ENCODE data around the gene MAN1A1. TPM values are rescaled to one million over a fixed set of nuclear protein-coding genes. Genes with fewer than 3 reads are reported as not detected.

MAN1A1 gene
- polyA plus RNA-seq, 4 donors, result 17.7 to 129 (median 34.7) TPM

DNA sequence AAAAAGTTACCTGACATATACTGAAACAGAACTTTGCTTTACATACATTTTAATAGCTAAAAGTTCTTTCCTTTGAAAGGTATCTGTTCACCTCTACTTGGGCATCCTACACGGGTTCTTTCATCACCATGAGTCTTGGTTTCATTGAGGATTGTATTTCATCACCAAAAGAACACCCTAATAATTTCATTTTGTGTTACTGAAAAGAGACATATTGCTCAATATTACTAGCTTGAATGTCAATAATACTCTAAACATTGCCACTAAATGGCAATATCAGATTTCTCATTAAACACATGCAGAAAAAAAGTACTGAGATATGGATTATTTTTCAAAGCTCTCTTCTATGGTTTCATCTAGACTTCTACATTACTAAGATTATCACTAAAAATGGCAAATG, 30.8 kb downstream of the MAN1A1 start:
- H3K4me3 ChIP-seq (ENCODE audit: low read depth in 1 of 3, low read length in 3 of 3), result no peak overlapping the region
- 92 to 97% (median 93%) methylated on average over 1 of the region's 1 CpG for WGBS, 3 donors
- H3K9me3 ChIP-seq (ENCODE audit: control insufficient read depth in 2 of 2, insufficient read depth in 1 of 2, low read depth in 1 of 2, low read length in 1 of 2), result no peaks in the 10 kb centered on the region
- no peaks in the 10 kb centered on the region for H3K27me3 ChIP-seq (ENCODE audit: control insufficient read depth in 3 of 3, insufficient read depth in 3 of 3, low read length in 3 of 3)
- peaks cover 0 to 3% (median 2%) of the 10 kb centered on the region in 3 donors for H3K36me3 ChIP-seq (ENCODE audit: control insufficient read depth in 3 of 3, insufficient read depth in 2 of 3, low read depth in 1 of 3, low read length in 3 of 3)
- no peak for DNase-seq
- peaks cover 0 to 4% (median 2%) of the 10 kb centered on the region in 3 donors for H3K4me1 ChIP-seq (ENCODE audit: control insufficient read depth in 3 of 3, insufficient read depth in 2 of 3, low read depth in 1 of 3, low read length in 2 of 3)
- H3K27ac ChIP-seq (ENCODE audit: low read depth in 1 of 3, low read length in 2 of 3), result no peak overlapping the region
- FAIRE-seq, result no peak

DNA sequence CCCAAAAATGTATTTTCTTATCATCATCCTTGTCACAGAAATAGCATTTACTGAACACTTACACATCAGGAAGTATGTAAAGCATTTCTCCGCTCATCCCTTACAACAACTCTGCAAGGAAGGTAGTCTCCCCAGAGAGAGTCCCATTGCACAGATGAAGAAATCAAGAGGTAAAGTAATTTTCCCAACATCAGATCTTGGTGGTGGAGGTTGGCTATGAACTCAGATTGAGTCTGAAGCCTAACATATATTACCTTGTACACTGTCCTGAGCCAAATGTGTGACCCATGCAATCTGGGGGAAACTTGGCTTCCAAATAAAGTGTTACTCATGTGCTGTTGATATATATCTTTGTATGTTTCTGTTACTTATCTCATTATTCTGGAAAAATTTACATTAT, 31.4 kb downstream of the MAN1A1 start:
- Histone ChIP-seq H3K36me3 (ENCODE audit: control insufficient read depth in 3 of 3, insufficient read depth in 2 of 3, low read depth in 1 of 3, low read length in 3 of 3) (peaks cover 0 to 3% (median 2%) of the 10 kb centered on the region in 3 donors), H3K9me3 (ENCODE audit: control insufficient read depth in 2 of 2, insufficient read depth in 1 of 2, low read depth in 1 of 2, low read length in 1 of 2) (no peaks in the 10 kb centered on the region), H3K27ac (ENCODE audit: low read depth in 1 of 3, low read length in 2 of 3) (no peak overlapping the region), H3K4me3 (ENCODE audit: low read depth in 1 of 3, low read length in 3 of 3) (no peak overlapping the region), H3K4me1 (ENCODE audit: control insufficient read depth in 3 of 3, insufficient read depth in 2 of 3, low read depth in 1 of 3, low read length in 2 of 3) (peaks cover 0 to 5% (median 2%) of the 10 kb centered on the region in 3 donors), H3K27me3 (ENCODE audit: control insufficient read depth in 3 of 3, insufficient read depth in 3 of 3, low read length in 3 of 3) (no peaks in the 10 kb centered on the region)
- no peak for FAIRE-seq
- DNase-seq, result no peak
- 84 to 100% (median 98%) methylated on average over 1 of the region's 1 CpG for WGBS, 3 donors

DNA sequence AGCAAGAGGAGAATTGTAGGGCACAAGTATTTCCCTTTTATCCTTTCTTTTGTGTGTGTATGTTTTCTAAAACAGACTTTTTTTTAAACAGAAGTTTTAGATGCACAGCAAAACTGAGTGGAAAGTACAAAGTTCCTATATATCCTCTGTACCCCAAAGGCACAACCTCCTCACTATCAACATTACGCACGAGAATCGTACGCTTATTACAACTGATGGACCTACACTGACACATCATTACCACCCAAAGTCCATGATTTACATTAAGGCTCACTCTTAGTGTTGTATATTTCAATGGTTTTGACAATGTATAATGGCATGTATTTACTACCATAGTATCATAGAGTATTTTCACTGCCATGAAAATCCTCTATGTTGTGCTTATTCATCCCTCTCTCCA, 32.6 kb downstream of the MAN1A1 start:
- peaks cover 0 to 2% (median 2%) of the 10 kb centered on the region in 3 donors for H3K36me3 ChIP-seq (ENCODE audit: control insufficient read depth in 3 of 3, insufficient read depth in 2 of 3, low read depth in 1 of 3, low read length in 3 of 3)
- no peaks in the 10 kb centered on the region for H3K27me3 ChIP-seq (ENCODE audit: control insufficient read depth in 3 of 3, insufficient read depth in 3 of 3, low read length in 3 of 3)
- H3K9me3 ChIP-seq (ENCODE audit: control insufficient read depth in 2 of 2, insufficient read depth in 1 of 2, low read depth in 1 of 2, low read length in 1 of 2), result no peaks in the 10 kb centered on the region
- no peak overlapping the region for H3K4me3 ChIP-seq (ENCODE audit: low read depth in 1 of 3, low read length in 3 of 3)
- 96 to 98% (median 97%) methylated on average over 4 of the region's 4 CpGs for WGBS, 3 donors
- no peak for DNase-seq
- peaks cover 7 to 10% (median 9%) of the 10 kb centered on the region in 3 donors for H3K4me1 ChIP-seq (ENCODE audit: control insufficient read depth in 3 of 3, insufficient read depth in 2 of 3, low read depth in 1 of 3, low read length in 2 of 3)
- H3K27ac ChIP-seq (ENCODE audit: low read depth in 1 of 3, low read length in 2 of 3), result peak overlapping the region in 1 of 3 donors; percentile 11
- no peak for FAIRE-seq

DNA sequence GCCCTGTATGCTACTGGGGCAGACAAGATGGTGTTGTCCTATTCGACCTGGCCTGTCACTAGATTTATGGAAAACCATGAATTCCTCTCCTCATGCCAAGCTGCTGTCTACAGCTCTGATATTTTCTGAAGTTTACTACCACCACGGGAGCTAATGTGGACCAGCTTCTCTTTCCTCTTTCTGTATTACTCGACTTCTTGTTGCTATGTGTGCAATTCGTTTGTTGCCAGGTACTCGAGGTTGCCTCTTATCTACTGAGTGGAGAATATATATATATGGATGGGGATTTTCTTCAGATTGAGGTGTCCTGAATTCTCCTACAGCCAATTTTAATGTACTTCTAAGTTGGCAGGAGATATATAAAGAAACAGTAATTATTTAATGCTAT, 34.7 kb downstream of the MAN1A1 start:
- WGBS, 3 donors, result 67 to 84% (median 68%) methylated on average over 5 of the region's 5 CpGs
- H3K4me1 ChIP-seq (ENCODE audit: control insufficient read depth in 3 of 3, insufficient read depth in 2 of 3, low read depth in 1 of 3, low read length in 2 of 3), result peaks cover 7 to 21% (median 10%) of the 10 kb centered on the region in 3 donors
- no peak overlapping the region for H3K4me3 ChIP-seq (ENCODE audit: low read depth in 1 of 3, low read length in 3 of 3)
- H3K27ac ChIP-seq (ENCODE audit: low read depth in 1 of 3, low read length in 2 of 3), result peak overlapping the region in 2 of 3 donors; percentile 42 to 78
- FAIRE-seq (no peak), DNase-seq (no peak)
- peaks cover 0 to 2% (median 2%) of the 10 kb centered on the region in 3 donors for H3K36me3 ChIP-seq (ENCODE audit: control insufficient read depth in 3 of 3, insufficient read depth in 2 of 3, low read depth in 1 of 3, low read length in 3 of 3)
- H3K27me3 ChIP-seq (ENCODE audit: control insufficient read depth in 3 of 3, insufficient read depth in 3 of 3, low read length in 3 of 3), result no peaks in the 10 kb centered on the region
- no peaks in the 10 kb centered on the region for H3K9me3 ChIP-seq (ENCODE audit: control insufficient read depth in 2 of 2, insufficient read depth in 1 of 2, low read depth in 1 of 2, low read length in 1 of 2)

DNA sequence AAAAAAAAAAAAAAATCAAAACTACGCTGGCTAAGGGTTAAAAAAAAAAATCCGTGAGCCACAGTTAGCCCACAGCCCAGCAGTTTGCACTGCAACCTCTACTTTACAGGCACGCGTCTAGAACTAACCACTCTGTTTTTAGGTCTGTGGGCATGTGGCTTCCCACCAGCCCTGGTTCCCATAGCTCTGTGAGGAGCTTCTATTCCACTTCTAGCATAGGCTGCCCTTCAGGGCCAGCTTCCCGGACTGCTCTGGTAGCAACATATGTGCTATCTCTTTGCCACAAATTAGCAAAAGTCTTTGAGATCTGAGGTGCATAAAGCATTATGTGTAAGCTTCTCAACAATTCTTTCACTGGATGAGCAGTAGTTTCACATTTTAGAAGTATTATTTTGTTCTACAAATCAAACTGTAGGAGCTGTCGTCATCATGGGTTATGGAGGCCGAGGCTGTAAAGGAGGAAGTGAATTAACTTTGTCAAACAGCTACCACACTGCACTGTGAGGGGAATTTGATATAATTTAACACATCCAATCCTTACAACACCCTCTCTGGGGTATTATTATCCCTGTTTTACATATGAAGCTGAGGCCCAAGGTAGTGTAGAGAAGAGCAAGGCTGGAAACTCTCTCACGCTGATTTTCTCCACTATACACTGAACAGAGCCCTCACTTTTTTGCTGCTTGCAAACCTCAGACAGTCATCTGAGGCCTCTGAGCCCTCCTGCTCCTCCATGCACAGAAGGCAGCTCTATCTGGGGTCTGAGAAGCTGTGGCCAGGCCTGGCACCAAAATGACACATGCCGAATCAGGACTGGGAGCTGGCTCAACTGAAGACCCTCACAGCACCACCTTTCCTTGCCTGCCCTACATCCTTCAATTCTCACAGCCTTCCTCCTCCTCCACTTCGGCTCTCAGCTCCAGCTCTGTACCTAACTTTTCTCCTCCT, 35.4 kb downstream of the MAN1A1 start:
- WGBS, 3 donors, result 68 to 80% (median 68%) methylated on average over 10 of the region's 10 CpGs
- no peak for FAIRE-seq
- H3K4me1 ChIP-seq (ENCODE audit: control insufficient read depth in 3 of 3, insufficient read depth in 2 of 3, low read depth in 1 of 3, low read length in 2 of 3), result peaks cover 7 to 25% (median 10%) of the 10 kb centered on the region in 3 donors

DNA sequence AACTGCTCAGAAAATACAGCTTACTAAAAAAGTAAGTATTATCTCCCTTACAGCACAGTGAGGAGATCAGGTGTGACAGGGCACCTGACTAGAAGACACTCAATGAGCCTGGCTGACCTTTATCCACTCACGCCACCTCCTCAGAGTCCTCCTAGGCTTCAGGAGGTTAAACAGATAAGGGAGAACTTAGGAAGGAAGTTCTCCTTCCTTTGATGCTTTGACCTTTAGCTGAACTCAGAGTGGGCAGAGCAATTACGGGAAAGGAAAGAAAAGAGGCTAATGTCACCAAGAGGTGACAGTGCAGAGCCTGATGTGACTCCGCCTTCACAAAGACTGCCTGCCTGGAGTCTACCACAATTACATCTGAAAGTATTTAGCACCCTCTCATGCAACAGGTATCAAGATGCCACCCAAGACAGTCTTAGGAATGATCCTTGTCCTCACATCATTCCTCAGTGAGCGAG, 36.7 kb downstream of the MAN1A1 start:
- no peak overlapping the region for H3K4me3 ChIP-seq (ENCODE audit: low read depth in 1 of 3, low read length in 3 of 3)
- H3K27ac ChIP-seq (ENCODE audit: low read depth in 1 of 3, low read length in 2 of 3), result peak overlapping the region; percentile 16 to 77 (median 37)
- 48 to 57% (median 50%) methylated on average over 4 of the region's 4 CpGs for WGBS, 3 donors
- peaks cover 7 to 27% (median 10%) of the 10 kb centered on the region in 3 donors for H3K4me1 ChIP-seq (ENCODE audit: control insufficient read depth in 3 of 3, insufficient read depth in 2 of 3, low read depth in 1 of 3, low read length in 2 of 3)
- DNase-seq, result peak; percentile 71 to 75
- H3K27me3 ChIP-seq (ENCODE audit: control insufficient read depth in 3 of 3, insufficient read depth in 3 of 3, low read length in 3 of 3), result no peaks in the 10 kb centered on the region
- no peak for FAIRE-seq
- H3K9me3 ChIP-seq (ENCODE audit: control insufficient read depth in 2 of 2, insufficient read depth in 1 of 2, low read depth in 1 of 2, low read length in 1 of 2), result no peaks in the 10 kb centered on the region
- peaks cover 0 to 2% (median 2%) of the 10 kb centered on the region in 3 donors for H3K36me3 ChIP-seq (ENCODE audit: control insufficient read depth in 3 of 3, insufficient read depth in 2 of 3, low read depth in 1 of 3, low read length in 3 of 3)

More for the DNA sequence above, 35.4 kb downstream of the MAN1A1 start:
- Histone ChIP-seq H3K4me3 (ENCODE audit: low read depth in 1 of 3, low read length in 3 of 3) (no peak overlapping the region), H3K27me3 (ENCODE audit: control insufficient read depth in 3 of 3, insufficient read depth in 3 of 3, low read length in 3 of 3) (no peaks in the 10 kb centered on the region), H3K36me3 (ENCODE audit: control insufficient read depth in 3 of 3, insufficient read depth in 2 of 3, low read depth in 1 of 3, low read length in 3 of 3) (peaks cover 0 to 2% (median 2%) of the 10 kb centered on the region in 3 donors), H3K9me3 (ENCODE audit: control insufficient read depth in 2 of 2, insufficient read depth in 1 of 2, low read depth in 1 of 2, low read length in 1 of 2) (no peaks in the 10 kb centered on the region), H3K27ac (ENCODE audit: low read depth in 1 of 3, low read length in 2 of 3) (peak overlapping the region in 2 of 3 donors; percentile 55 to 78)
- peak in 1 of 2 donors; percentile 47 for DNase-seq

DNA sequence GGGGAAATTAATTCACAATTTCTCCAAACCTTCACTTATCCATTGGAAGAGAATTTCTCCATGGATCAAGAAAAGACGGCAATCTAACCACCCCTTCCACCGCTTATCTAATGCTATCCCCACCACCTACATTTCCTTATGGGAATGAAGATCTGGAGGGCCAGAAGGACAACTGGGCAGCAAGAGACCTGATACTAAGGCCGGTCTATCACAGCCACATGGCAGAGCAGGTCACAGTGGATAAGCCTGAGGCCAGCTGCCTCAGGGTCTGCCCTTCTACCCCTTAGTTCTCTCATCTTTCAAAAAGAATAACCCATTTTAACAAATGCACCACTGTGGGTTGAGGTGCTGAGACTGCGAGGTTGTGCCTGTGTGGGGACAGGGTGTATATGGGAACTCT, 37.1 kb downstream of the MAN1A1 start:
- Histone ChIP-seq H3K9me3 (ENCODE audit: control insufficient read depth in 2 of 2, insufficient read depth in 1 of 2, low read depth in 1 of 2, low read length in 1 of 2) (no peaks in the 10 kb centered on the region), H3K4me3 (ENCODE audit: low read depth in 1 of 3, low read length in 3 of 3) (no peak overlapping the region), H3K36me3 (ENCODE audit: control insufficient read depth in 3 of 3, insufficient read depth in 2 of 3, low read depth in 1 of 3, low read length in 3 of 3) (peaks cover 0 to 2% (median 2%) of the 10 kb centered on the region in 3 donors), H3K27me3 (ENCODE audit: control insufficient read depth in 3 of 3, insufficient read depth in 3 of 3, low read length in 3 of 3) (no peaks in the 10 kb centered on the region), H3K4me1 (ENCODE audit: control insufficient read depth in 3 of 3, insufficient read depth in 2 of 3, low read depth in 1 of 3, low read length in 2 of 3) (peaks cover 7 to 27% (median 10%) of the 10 kb centered on the region in 3 donors), H3K27ac (ENCODE audit: low read depth in 1 of 3, low read length in 2 of 3) (peak overlapping the region; percentile 7 to 77 (median 16))
- FAIRE-seq, result no peak
- 86 to 92% (median 88%) methylated on average over 4 of the region's 4 CpGs for WGBS, 3 donors
- DNase-seq, result no peak

DNA sequence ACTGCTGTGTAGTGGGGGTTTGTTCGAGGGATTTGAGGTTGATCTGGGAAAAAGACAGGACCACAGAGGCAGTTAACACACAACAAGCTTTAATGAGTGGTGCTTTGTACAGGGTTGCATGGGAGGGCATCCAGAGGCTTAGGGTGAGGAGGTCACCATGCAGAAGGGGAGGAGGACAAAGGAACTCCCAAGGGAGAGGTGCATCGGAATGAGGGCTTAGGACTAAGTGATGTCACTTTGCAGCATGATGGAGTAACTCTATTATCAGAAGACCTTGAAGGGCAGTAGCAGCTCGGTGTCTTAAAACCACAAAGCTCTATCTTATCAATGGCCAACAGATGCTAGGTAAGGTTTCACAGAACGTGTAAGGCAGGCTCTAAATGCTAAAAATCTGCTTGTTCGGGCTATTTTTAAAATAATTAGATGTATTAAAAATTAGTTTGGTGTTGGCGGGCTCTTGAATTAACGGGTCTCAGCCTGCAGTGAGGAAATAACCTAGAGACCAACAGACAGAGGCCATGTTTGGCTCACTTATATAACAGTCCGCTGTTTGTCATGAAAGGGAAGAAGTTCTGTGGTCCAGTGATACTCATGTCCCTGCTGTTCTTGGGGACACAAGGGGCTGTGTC, 37.9 kb downstream of the MAN1A1 start:
- FAIRE-seq, result no peak
- Histone ChIP-seq H3K9me3 (ENCODE audit: control insufficient read depth in 2 of 2, insufficient read depth in 1 of 2, low read depth in 1 of 2, low read length in 1 of 2) (no peaks in the 10 kb centered on the region), H3K27ac (ENCODE audit: low read depth in 1 of 3, low read length in 2 of 3) (no peak overlapping the region), H3K36me3 (ENCODE audit: control insufficient read depth in 3 of 3, insufficient read depth in 2 of 3, low read depth in 1 of 3, low read length in 3 of 3) (peaks cover under 1 to 3% (median 2%) of the 10 kb centered on the region in 3 donors), H3K4me3 (ENCODE audit: low read depth in 1 of 3, low read length in 3 of 3) (no peak overlapping the region), H3K27me3 (ENCODE audit: control insufficient read depth in 3 of 3, insufficient read depth in 3 of 3, low read length in 3 of 3) (no peaks in the 10 kb centered on the region), H3K4me1 (ENCODE audit: control insufficient read depth in 3 of 3, insufficient read depth in 2 of 3, low read depth in 1 of 3, low read length in 2 of 3) (peaks cover 7 to 27% (median 10%) of the 10 kb centered on the region in 3 donors)
- WGBS, 3 donors, result 87 to 93% (median 88%) methylated on average over 8 of the region's 8 CpGs
- no peak for DNase-seq
